GM19455 (cell line): ENCODE results near the gene FBXW11.

Experiments
- ATAC-seq: cut with Tn5 transposase; IDR thresholded peaks from one replicate; pipeline ENCODE4 v1.9.1; 2021; ENCODE audit not compliant: unreplicated experiment

The FBXW11 gene

DNA sequence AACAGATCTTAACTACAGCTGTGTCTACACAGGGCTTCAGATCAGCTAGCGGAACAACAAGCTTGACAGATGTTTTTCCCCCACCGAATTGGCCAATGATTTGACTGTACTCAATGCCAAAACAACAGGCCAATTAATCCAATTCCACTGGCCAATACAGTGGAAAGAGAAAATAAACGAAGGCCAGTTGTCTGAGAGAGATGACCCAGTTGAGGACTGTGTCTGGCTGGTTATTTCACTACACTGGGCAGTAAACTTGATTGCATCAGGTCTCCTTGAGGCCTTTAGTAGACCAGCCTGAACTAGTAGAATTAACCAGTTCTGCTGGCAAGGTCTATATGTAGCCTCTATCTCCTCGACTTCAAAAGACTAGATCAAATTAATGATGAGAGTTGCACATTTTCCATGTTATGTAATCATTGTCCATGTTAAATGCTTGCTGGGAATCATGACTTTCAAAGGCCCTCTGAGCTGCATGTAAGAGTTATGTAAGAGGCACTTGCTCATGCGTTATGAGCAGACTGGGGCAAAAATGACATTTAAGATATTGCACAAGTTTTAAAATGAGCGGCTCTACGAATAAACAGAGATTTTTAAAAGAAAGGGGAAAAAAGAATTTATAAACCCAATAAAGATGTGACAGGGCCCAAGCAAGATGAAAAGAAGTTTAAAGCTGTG is 192.5 kb downstream of the FBXW11 start:
- ATAC-seq: no peak

DNA sequence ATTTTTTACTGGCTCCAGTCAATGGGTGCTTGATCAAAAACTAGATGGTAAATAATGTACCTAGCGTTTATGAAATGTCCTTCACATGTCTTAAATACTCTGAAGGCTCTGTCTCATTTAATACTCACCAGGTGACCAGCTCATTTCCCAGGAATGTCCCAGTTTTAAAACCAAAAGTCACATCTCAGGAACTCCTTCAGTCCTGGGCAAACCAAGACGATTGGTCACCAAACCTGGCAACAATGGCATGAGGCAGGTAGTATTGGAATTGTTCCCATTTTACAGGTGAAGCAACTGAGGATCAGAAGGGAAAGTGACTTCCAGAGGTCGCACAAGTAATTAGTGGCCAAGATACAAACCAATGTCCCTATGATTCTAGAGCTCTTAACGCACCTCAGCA is 193.2 kb downstream of the FBXW11 start:
- ATAC-seq: no peak
